ENCODE data around the gene PRAMEF15.
"Not testable (repeated sequence)": the region's sequence is repeated elsewhere in the genome, so short reads cannot be mapped to it uniquely, and the experiment has no call there.

GRCh38 chr1:13342496-13342895 is 27.1 kb downstream of the PRAMEF15 start:
- TF ChIP-seq CTCF (IDR thresholded peaks at IDR 0.05); PRRX2 (CRISPR knock-in tag; IDR thresholded peaks at IDR 0.05); GABPB1 (CRISPR knock-in tag; IDR thresholded peaks at IDR 0.05); ETV6 (CRISPR knock-in tag; IDR thresholded peaks at IDR 0.05); USF2 (CRISPR knock-in tag; IDR thresholded peaks at IDR 0.05); ZNF425 (CRISPR knock-in tag; conservative IDR thresholded peaks at IDR 0.05); ZSCAN18 (CRISPR knock-in tag; IDR thresholded peaks at IDR 0.05): not testable (repeated sequence)

All from WTC11 (cell line).